Liver (tissue), 9 donors: Measurements from ENCODE around the gene SPTBN4. TPM values are rescaled to one million over a fixed set of nuclear protein-coding genes. Genes with fewer than 3 reads are reported as not detected.

Experiments
- DNase-seq: peaks from one replicate; pipeline ENCODE4 v3.0.0-alpha.2; 2017; ENCODE audit warnings: low spot score
- H3K27ac ChIP-seq, 2 donors: one replicate each; pipeline ENCODE4 v1.7.0; 2013; ENCODE audit warnings: inconsistent platforms in 2 of 2, low read length in 2 of 2, control low read depth in 1 of 2, low read depth in 1 of 2, mild to moderate bottlenecking in 1 of 2
- H3K27me3 ChIP-seq, 4 donors: one replicate each; pipeline versions ENCODE4 v1.6.1 to v1.7.0; 2013; ENCODE audit warnings: low read length in 3 of 4, inconsistent platforms in 1 of 4, mild to moderate bottlenecking in 1 of 4, moderate library complexity in 1 of 4; ENCODE audit not compliant: control insufficient read depth in 4 of 4, insufficient read depth in 4 of 4
- H3K36me3 ChIP-seq, 4 donors: one replicate each; pipeline versions ENCODE4 v1.6.1 to v1.7.0; 2013; ENCODE audit warnings: low read length in 3 of 4, mild to moderate bottlenecking in 3 of 4, low read depth in 1 of 4, moderate library complexity in 1 of 4; ENCODE audit not compliant: control insufficient read depth in 4 of 4, insufficient read depth in 3 of 4
- H3K4me1 ChIP-seq, 4 donors: one replicate each; pipeline versions ENCODE4 v1.6.1 to v1.7.0; 2013; ENCODE audit warnings: low read length in 3 of 4, mild to moderate bottlenecking in 3 of 4, moderate library complexity in 1 of 4; ENCODE audit not compliant: control insufficient read depth in 4 of 4, insufficient read depth in 4 of 4
- H3K4me3 ChIP-seq, 3 donors: one replicate each; pipeline versions ENCODE4 v1.6.1 to v1.7.0; 2013; ENCODE audit warnings: low read length in 3 of 3, control low read depth in 1 of 3, low read depth in 1 of 3, mild to moderate bottlenecking in 1 of 3
- H3K9ac ChIP-seq, 2 donors: one replicate each; pipeline ENCODE4 v1.7.0; 2013; ENCODE audit warnings: low read length in 2 of 2, mild to moderate bottlenecking in 2 of 2, moderate library complexity in 2 of 2, control low read depth in 1 of 2, low read depth in 1 of 2
- H3K9me3 ChIP-seq, 4 donors: one replicate each; pipeline versions ENCODE4 v1.6.1 to v1.7.0; 2013; ENCODE audit warnings: low read length in 3 of 4; ENCODE audit not compliant: control insufficient read depth in 4 of 4
- EGR1 ChIP-seq, 2 donors: IDR thresholded peaks; 2 replicates each; pipeline ENCODE4 v1.6.1; 2016 to 2018; ENCODE audit warnings: antibody characterized with exemption in 2 of 2, low read depth in 2 of 2
- FOXA1 ChIP-seq: IDR thresholded peaks from 2 replicates; pipeline ENCODE4 v1.6.1; 2016; ENCODE audit warnings: antibody characterized with exemption
- FOXA2 ChIP-seq: IDR thresholded peaks from 2 replicates; pipeline ENCODE4 v1.6.1; 2016; ENCODE audit warnings: antibody characterized with exemption
- HNF4A ChIP-seq, 2 donors: conservative IDR thresholded peaks; 2 replicates each; pipeline ENCODE4 v1.6.1; 2016; ENCODE audit warnings: antibody characterized with exemption in 2 of 2, mild to moderate bottlenecking in 2 of 2
- HNF4G ChIP-seq: IDR thresholded peaks from 2 replicates; pipeline ENCODE4 v1.6.1; 2016; ENCODE audit warnings: antibody characterized with exemption
- JUND ChIP-seq, 2 donors: IDR thresholded peaks; 2 replicates each; pipeline ENCODE4 v1.6.1; 2016; ENCODE audit warnings: antibody characterized with exemption in 2 of 2
- NR2F2 ChIP-seq: IDR thresholded peaks from 2 replicates; pipeline ENCODE4 v1.6.1; 2016; ENCODE audit warnings: antibody characterized with exemption
- RAD21 ChIP-seq, 2 donors: IDR thresholded peaks; 2 replicates each; pipeline ENCODE4 v1.6.1; 2016; ENCODE audit warnings: antibody characterized with exemption in 2 of 2, mild to moderate bottlenecking in 2 of 2
- SP1 ChIP-seq: IDR thresholded peaks from 2 replicates; pipeline ENCODE4 v1.6.1; 2018; ENCODE audit warnings: antibody characterized with exemption, mild to moderate bottlenecking
- TAF1 ChIP-seq: conservative IDR thresholded peaks from 2 replicates; pipeline ENCODE4 v1.6.1; 2016; ENCODE audit warnings: antibody characterized with exemption, mild to moderate bottlenecking
- YY1 ChIP-seq: IDR thresholded peaks from 2 replicates; pipeline ENCODE4 v1.6.1; 2016; ENCODE audit warnings: antibody characterized with exemption, mild to moderate bottlenecking
- WGBS: extraction: QIAGEN DNeasy Blood & Tissue Kit; methylation state at CpG from one replicate; pipeline ENCODE4 v1.1.7; 2013; 5-methylcytosine and 5-hydroxymethylcytosine counted together
- polyA plus RNA-seq, 2 donors: library from polyadenylated mRNA; stranded (reverse) in 1 of 2; unstranded in 1 of 2; fragments of 200-250 nt in 1 of 2; fragments of >200 nt in 1 of 2; fragmentation: Nextera tagmentation in 1 of 2; extraction: Ambion mirVana in 1 of 2; gene quantifications; one replicate each; pipeline versions ENCODE4 v1.2.1 to v1.2.3, GENCODE V29; 2013 to 2015
- total RNA-seq, 2 donors: library from RNA; depleted of rRNA; stranded (reverse); fragments of >200 nt; gene quantifications; one replicate each; pipeline ENCODE4 v1.2.3, GENCODE V29; 2014
- TF ChIP-seq, protein P1 (sequence below): IDR thresholded peaks from 2 replicates; pipeline ENCODE4 v1.6.1; 2016; ENCODE audit warnings: antibody characterized with exemption
- TF ChIP-seq, protein P2 (sequence below): IDR thresholded peaks from 2 replicates; pipeline ENCODE4 v1.6.1; 2016; ENCODE audit warnings: antibody characterized with exemption, mild to moderate bottlenecking
- TF ChIP-seq, protein P3 (sequence below): fragments of 150-350 bp; IDR thresholded peaks from 2 replicates; pipeline ENCODE4 v1.5.1; 2017; ENCODE audit warnings: improper control_type of control experiment, low read depth, low read length; ENCODE audit not compliant: missing input control
- TF ChIP-seq, protein P4 (sequence below): IDR thresholded peaks from 2 replicates; pipeline ENCODE4 v1.6.1; 2016; ENCODE audit warnings: antibody characterized with exemption
- TF ChIP-seq, protein P5 (sequence below): IDR thresholded peaks from 2 replicates; pipeline ENCODE4 v1.6.1; 2016; ENCODE audit warnings: antibody characterized with exemption
- donor health status: healthy.
- donor health status: healthy.
- donor health status: healthy.
- donor health status: healthy.
- donor health status: healthy.

Gene SPTBN4
- total and polyA plus RNA-seq, 4 donors, result 0.13 to 1.1 (median 0.62) TPM

DNA sequence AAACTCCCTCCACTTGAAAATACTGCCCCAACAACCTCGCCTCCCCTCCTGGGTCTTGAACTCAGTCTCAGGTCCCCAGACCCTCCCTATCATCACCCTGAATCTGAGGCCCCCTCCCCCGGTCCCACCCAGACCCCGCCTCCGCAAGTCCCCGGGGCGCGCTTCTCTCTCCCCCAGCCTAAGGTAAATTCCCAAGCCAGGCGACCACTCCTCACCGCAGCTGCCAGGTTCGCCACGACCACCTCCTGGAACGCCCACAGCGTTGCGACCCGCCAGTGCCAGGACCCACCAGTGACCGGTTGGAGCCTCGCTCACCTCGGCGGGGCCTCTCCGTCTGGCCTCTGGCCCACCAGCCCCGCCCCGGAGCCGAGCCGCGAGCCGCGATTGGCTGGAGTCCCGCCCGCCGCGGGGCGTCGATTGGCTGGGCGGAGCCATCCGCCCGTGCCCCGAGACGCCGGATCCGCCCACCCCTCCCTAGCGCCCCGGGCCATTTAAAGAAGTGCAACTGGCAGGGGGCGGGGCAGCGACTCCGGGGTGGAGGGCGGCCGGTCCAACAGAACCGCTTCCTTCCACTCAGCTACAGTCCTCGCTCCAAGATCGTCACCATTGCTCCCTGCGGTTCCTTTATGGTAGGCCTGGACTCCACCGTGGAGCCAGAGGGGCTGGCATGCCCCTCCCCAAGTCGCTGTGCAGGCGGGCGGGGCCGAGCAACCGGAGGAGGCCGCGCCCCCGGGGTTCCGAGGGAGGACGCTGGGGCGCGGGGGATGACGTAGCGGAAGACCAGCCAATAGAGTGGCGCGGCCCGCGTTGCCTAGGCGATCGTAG lies 22.6 kb upstream of the SPTBN4 start, which contains the start of gene SERTAD3:
TSS of gene SERTAD3 (minus strand) at position 336 of the 825 bp plus-strand sequence. CDS start 2,255 bp downstream, outside the sequence.
- peak within 1 kb of the TSS; percentile 92 to 93 for H3K27ac ChIP-seq
- 1% methylated on average over 72 of the region's 72 CpGs for WGBS
- peak; percentile 97 for DNase-seq
- peaks cover 0 to 19% (median 13%) of the 10 kb centered on the region in 4 donors for H3K4me1 ChIP-seq
- peak within 1 kb of the TSS; percentile 85 to 91 (median 89) for H3K4me3 ChIP-seq
- H3K36me3 ChIP-seq, result peaks cover 8 to 26% (median 19%) of the 10 kb centered on the region in 4 donors
- H3K27me3 ChIP-seq, result no peaks in the 10 kb centered on the region
- peak in 1 of 2 donors; percentile 19 for TF ChIP-seq RAD21 (IDR thresholded peaks at IDR 0.05)
- TF ChIP-seq, protein P1, sequence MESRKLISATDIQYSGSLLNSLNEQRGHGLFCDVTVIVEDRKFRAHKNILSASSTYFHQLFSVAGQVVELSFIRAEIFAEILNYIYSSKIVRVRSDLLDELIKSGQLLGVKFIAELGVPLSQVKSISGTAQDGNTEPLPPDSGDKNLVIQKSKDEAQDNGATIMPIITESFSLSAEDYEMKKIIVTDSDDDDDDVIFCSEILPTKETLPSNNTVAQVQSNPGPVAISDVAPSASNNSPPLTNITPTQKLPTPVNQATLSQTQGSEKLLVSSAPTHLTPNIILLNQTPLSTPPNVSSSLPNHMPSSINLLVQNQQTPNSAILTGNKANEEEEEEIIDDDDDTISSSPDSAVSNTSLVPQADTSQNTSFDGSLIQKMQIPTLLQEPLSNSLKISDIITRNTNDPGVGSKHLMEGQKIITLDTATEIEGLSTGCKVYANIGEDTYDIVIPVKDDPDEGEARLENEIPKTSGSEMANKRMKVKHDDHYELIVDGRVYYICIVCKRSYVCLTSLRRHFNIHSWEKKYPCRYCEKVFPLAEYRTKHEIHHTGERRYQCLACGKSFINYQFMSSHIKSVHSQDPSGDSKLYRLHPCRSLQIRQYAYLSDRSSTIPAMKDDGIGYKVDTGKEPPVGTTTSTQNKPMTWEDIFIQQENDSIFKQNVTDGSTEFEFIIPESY, result no peak
- TF ChIP-seq HNF4A (conservative IDR thresholded peaks at IDR 0.05), result peak in 1 of 2 donors; percentile 14
- TF ChIP-seq, protein P2, sequence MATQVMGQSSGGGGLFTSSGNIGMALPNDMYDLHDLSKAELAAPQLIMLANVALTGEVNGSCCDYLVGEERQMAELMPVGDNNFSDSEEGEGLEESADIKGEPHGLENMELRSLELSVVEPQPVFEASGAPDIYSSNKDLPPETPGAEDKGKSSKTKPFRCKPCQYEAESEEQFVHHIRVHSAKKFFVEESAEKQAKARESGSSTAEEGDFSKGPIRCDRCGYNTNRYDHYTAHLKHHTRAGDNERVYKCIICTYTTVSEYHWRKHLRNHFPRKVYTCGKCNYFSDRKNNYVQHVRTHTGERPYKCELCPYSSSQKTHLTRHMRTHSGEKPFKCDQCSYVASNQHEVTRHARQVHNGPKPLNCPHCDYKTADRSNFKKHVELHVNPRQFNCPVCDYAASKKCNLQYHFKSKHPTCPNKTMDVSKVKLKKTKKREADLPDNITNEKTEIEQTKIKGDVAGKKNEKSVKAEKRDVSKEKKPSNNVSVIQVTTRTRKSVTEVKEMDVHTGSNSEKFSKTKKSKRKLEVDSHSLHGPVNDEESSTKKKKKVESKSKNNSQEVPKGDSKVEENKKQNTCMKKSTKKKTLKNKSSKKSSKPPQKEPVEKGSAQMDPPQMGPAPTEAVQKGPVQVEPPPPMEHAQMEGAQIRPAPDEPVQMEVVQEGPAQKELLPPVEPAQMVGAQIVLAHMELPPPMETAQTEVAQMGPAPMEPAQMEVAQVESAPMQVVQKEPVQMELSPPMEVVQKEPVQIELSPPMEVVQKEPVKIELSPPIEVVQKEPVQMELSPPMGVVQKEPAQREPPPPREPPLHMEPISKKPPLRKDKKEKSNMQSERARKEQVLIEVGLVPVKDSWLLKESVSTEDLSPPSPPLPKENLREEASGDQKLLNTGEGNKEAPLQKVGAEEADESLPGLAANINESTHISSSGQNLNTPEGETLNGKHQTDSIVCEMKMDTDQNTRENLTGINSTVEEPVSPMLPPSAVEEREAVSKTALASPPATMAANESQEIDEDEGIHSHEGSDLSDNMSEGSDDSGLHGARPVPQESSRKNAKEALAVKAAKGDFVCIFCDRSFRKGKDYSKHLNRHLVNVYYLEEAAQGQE, result peak; percentile 46
- no peak for TF ChIP-seq NR2F2
- TF ChIP-seq TAF1, result no peak
- TF ChIP-seq, protein P3, sequence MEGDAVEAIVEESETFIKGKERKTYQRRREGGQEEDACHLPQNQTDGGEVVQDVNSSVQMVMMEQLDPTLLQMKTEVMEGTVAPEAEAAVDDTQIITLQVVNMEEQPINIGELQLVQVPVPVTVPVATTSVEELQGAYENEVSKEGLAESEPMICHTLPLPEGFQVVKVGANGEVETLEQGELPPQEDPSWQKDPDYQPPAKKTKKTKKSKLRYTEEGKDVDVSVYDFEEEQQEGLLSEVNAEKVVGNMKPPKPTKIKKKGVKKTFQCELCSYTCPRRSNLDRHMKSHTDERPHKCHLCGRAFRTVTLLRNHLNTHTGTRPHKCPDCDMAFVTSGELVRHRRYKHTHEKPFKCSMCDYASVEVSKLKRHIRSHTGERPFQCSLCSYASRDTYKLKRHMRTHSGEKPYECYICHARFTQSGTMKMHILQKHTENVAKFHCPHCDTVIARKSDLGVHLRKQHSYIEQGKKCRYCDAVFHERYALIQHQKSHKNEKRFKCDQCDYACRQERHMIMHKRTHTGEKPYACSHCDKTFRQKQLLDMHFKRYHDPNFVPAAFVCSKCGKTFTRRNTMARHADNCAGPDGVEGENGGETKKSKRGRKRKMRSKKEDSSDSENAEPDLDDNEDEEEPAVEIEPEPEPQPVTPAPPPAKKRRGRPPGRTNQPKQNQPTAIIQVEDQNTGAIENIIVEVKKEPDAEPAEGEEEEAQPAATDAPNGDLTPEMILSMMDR, result peak; percentile 17
- no peak for TF ChIP-seq FOXA1
- no peak for TF ChIP-seq FOXA2
- TF ChIP-seq EGR1 (IDR thresholded peaks at IDR 0.05; ENCODE audit: low read depth in 2 of 2), result peak in 1 of 2 donors; percentile 33
- TF ChIP-seq, protein P4, sequence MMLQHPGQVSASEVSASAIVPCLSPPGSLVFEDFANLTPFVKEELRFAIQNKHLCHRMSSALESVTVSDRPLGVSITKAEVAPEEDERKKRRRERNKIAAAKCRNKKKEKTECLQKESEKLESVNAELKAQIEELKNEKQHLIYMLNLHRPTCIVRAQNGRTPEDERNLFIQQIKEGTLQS, result no peak
- TF ChIP-seq YY1, result no peak
- TF ChIP-seq SP1, result peak; percentile 86
- peak within 1 kb of the TSS; percentile 87 to 99 for H3K9ac ChIP-seq
- no peaks in the 10 kb centered on the region for H3K9me3 ChIP-seq

DNA sequence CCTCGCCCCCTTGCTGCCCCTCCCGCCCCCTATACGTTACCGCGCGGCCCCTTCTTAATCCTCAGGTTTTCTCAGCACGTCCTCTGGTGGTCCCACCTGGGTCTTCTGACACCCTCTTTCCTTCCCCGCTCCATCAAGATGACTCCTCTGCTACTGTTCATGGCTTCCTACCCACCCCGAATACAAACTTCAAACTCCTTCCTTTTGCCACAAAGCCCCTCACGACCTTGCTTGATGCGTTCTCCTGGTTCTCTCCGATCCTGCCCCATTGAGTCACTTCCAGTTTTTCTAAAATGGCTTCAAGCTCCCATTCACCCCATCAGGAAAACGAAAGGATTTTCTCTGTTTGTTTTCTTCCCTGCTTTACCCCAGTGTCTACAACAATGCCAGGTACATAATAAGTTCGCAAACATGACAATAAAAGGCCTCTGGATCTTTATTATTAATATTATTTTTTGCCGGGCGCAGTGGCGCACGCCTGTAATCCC lies 21.9 kb upstream of the SPTBN4 start:
- WGBS, result 18% methylated on average over 18 of the region's 18 CpGs
- no peak for TF ChIP-seq JUND (IDR thresholded peaks at IDR 0.05)
- TF ChIP-seq, protein P4, result no peak
- TF ChIP-seq, protein P5, sequence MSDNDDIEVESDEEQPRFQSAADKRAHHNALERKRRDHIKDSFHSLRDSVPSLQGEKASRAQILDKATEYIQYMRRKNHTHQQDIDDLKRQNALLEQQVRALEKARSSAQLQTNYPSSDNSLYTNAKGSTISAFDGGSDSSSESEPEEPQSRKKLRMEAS, result no peak
- no peak for TF ChIP-seq EGR1 (IDR thresholded peaks at IDR 0.05; ENCODE audit: low read depth in 2 of 2)
- no peak for TF ChIP-seq HNF4G
- TF ChIP-seq NR2F2, result no peak
- TF ChIP-seq, protein P2, result no peak
- no peak for TF ChIP-seq HNF4A (conservative IDR thresholded peaks at IDR 0.05)
- H3K27ac ChIP-seq, result peak overlapping the region; percentile 92 to 93
- no peaks in the 10 kb centered on the region for H3K9me3 ChIP-seq
- H3K36me3 ChIP-seq, result peaks cover 9 to 31% (median 23%) of the 10 kb centered on the region in 4 donors
- H3K4me3 ChIP-seq, result peak overlapping the region; percentile 82 to 89 (median 85)
- no peaks in the 10 kb centered on the region for H3K27me3 ChIP-seq
- H3K4me1 ChIP-seq, result peaks cover 0 to 19% (median 13%) of the 10 kb centered on the region in 4 donors
- DNase-seq, result no peak
- no peak overlapping the region for H3K9ac ChIP-seq
